HG03521 (cell line): ENCODE measurements around the gene MPEG1.

Experiments used
- ATAC-seq: cut with Tn5 transposase; IDR thresholded peaks from one replicate; pipeline ENCODE4 v1.9.1; 2021; ENCODE audit warnings: mild to moderate bottlenecking, moderate library complexity; ENCODE audit not compliant: unreplicated experiment

Gene MPEG1

GRCh38 chr11:59172345-59173079, 40.2 kb downstream of the MPEG1 start:
- ATAC-seq, result peak; percentile 22

- peak; percentile 70 for ATAC-seq
Measured at GRCh38 chr11:59171508-59172322, 41.0 kb downstream of the MPEG1 start, which contains the start of gene DTX4. DTX4 (plus strand) TSS chr11:59172132; CDS start chr11:59172596, 464 bp downstream.

- ATAC-seq, result no peak
Measured at GRCh38 chr11:59164028-59164427, 48.7 kb downstream of the MPEG1 start.
